Measurements from ENCODE around the gene ETNK1. TPM values are rescaled to one million over a fixed set of nuclear protein-coding genes. Genes with fewer than 3 reads are reported as not detected.

The ETNK1 gene
- total RNA-seq, 1 donor from 2014 or later: 53.9 TPM

- H3K4me3 Mint-ChIP-seq: no peak overlapping the region
- no peaks in the 10 kb centered on the region for H3K36me3 ChIP-seq
- no peaks in the 10 kb centered on the region for H3K9me3 Mint-ChIP-seq
- no peaks in the 10 kb centered on the region for H3K27me3 Mint-ChIP-seq (ENCODE audit: insufficient read depth, low read depth)
- peaks cover 11% of the 10 kb centered on the region for H3F3A ChIP-seq (ENCODE audit: low read depth)
- peak overlapping the region; percentile 28 for H2AFZ ChIP-seq (replicated peaks)
- no peaks in the 10 kb centered on the region for H3K27me3 ChIP-seq
- H4K20me1 ChIP-seq (ENCODE audit: low read depth): no peaks in the 10 kb centered on the region
- no peak for DNase-seq (ENCODE audit: low spot score)
- H3K4me3 ChIP-seq: no peak overlapping the region
- peaks cover 15% of the 10 kb centered on the region for H3K4me1 Mint-ChIP-seq
- TF ChIP-seq EZH2 (IDR thresholded peaks at IDR 0.05) (no peak), CTCF (IDR thresholded peaks at IDR 0.05) (no peak), EZH2phosphoT487 (IDR thresholded peaks at IDR 0.05) (no peak)
- H3K27ac ChIP-seq: no peak overlapping the region
- H3K4me1 ChIP-seq: peaks cover 23% of the 10 kb centered on the region
- H3K36me3 Mint-ChIP-seq: no peaks in the 10 kb centered on the region
- H3K27ac Mint-ChIP-seq: no peak overlapping the region
- no peaks in the 10 kb centered on the region for H3K9me3 ChIP-seq (ENCODE audit: low read depth)
- peak overlapping the region; percentile 19 for H3K4me2 ChIP-seq
- H3K9ac ChIP-seq: no peak overlapping the region
- no peaks in the 10 kb centered on the region for H3K79me2 ChIP-seq (ENCODE audit: low read depth)
These were observed 105.0 kb downstream of the ETNK1 start for GRCh38 chr12:22729957-22730443.

DNA sequence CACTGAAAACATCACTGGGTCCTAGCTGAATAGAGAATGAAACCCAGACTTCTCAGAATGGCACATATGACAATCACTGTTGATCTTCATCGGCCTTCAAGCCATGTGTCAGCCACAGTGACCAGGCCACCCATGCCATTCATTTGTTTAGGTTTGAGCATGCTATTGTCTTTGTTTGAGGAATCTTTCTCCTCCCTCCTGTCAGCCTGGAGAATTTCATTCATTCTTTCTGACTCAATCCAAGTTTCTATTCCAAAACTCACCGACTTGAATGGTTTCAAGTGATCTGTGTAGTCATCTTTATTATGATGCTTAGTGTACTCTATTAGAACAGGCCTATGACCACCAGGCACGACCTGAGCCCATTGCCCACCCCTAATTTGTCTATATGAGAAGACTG, 106.3 kb downstream of the ETNK1 start:
- TF ChIP-seq CTCF (IDR thresholded peaks at IDR 0.05) (no peak), EZH2phosphoT487 (IDR thresholded peaks at IDR 0.05) (no peak), EZH2 (IDR thresholded peaks at IDR 0.05) (no peak)
- peaks cover 23% of the 10 kb centered on the region for H3K4me1 ChIP-seq
- no peaks in the 10 kb centered on the region for H3K9me3 ChIP-seq (ENCODE audit: low read depth)
- no peaks in the 10 kb centered on the region for H3K79me2 ChIP-seq (ENCODE audit: low read depth)
- Mint-ChIP-seq H3K36me3 (no peaks in the 10 kb centered on the region), H3K9me3 (no peaks in the 10 kb centered on the region), H3K27ac (no peak overlapping the region), H3K27me3 (ENCODE audit: insufficient read depth, low read depth) (no peaks in the 10 kb centered on the region), H3K4me3 (no peak overlapping the region), H3K4me1 (peaks cover 15% of the 10 kb centered on the region)
- H3K4me3 ChIP-seq: no peak overlapping the region
- H3K36me3 ChIP-seq: no peaks in the 10 kb centered on the region
- H3K27ac ChIP-seq: no peak overlapping the region
- H2AFZ ChIP-seq (replicated peaks): no peak overlapping the region
- DNase-seq (ENCODE audit: low spot score): no peak
- H3F3A ChIP-seq (ENCODE audit: low read depth): peaks cover 11% of the 10 kb centered on the region
- H3K9ac ChIP-seq: no peak overlapping the region
- H3K27me3 ChIP-seq: no peaks in the 10 kb centered on the region
- no peak overlapping the region for H3K4me2 ChIP-seq
- H4K20me1 ChIP-seq (ENCODE audit: low read depth): no peaks in the 10 kb centered on the region

DNA sequence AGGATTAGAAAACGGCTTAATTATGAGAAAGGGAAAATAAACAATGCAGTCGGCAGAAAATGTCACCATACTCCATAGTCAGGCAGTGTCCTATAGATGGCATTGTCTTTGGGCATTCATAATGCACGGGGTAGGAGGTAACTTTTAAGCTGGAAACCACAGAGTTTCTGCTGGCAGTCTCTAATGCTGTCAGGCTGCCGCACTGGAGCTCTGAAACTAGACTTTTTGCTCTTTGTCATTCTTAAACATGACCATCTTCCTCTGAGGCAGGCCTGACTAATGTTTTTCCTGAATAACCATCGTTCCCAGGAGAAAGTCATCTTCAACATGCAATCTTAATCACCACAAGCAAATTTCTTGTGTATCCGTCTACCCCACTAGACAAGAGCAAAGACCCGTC, 108.8 kb downstream of the ETNK1 start:
- no peak overlapping the region for H3K4me2 ChIP-seq
- no peak overlapping the region for H3K4me3 ChIP-seq
- H3K9me3 ChIP-seq (ENCODE audit: low read depth): no peaks in the 10 kb centered on the region
- Mint-ChIP-seq H3K27ac (no peak overlapping the region), H3K4me3 (no peak overlapping the region), H3K4me1 (peaks cover 12% of the 10 kb centered on the region), H3K9me3 (no peaks in the 10 kb centered on the region), H3K27me3 (ENCODE audit: insufficient read depth, low read depth) (peaks cover 2% of the 10 kb centered on the region), H3K36me3 (no peaks in the 10 kb centered on the region)
- no peaks in the 10 kb centered on the region for H3K79me2 ChIP-seq (ENCODE audit: low read depth)
- H3K27me3 ChIP-seq: no peaks in the 10 kb centered on the region
- H3K9ac ChIP-seq: no peak overlapping the region
- no peaks in the 10 kb centered on the region for H3K36me3 ChIP-seq
- peaks cover 7% of the 10 kb centered on the region for H3F3A ChIP-seq (ENCODE audit: low read depth)
- DNase-seq (ENCODE audit: low spot score): no peak
- peaks cover 16% of the 10 kb centered on the region for H3K4me1 ChIP-seq
- no peak overlapping the region for H3K27ac ChIP-seq
- no peak overlapping the region for H2AFZ ChIP-seq (replicated peaks)
- H4K20me1 ChIP-seq (ENCODE audit: low read depth): no peaks in the 10 kb centered on the region
- no peak for TF ChIP-seq CTCF (IDR thresholded peaks at IDR 0.05)
- TF ChIP-seq EZH2 (IDR thresholded peaks at IDR 0.05): no peak
- no peak for TF ChIP-seq EZH2phosphoT487 (IDR thresholded peaks at IDR 0.05)

All from neural progenitor cell (in vitro differentiated cells).